GM18909 (cell line): ENCODE measurements around the gene PFDN1.
"Not testable (repeated sequence)": the region's sequence is repeated elsewhere in the genome, so short reads cannot be mapped to it uniquely, and the experiment has no call there.

ENCODE experiments used
- ATAC-seq: cut with Tn5 transposase; IDR thresholded peaks from one replicate; pipeline ENCODE4 v1.9.1; 2021; ENCODE audit warnings: mild to moderate bottlenecking; ENCODE audit not compliant: unreplicated experiment, poor library complexity

PFDN1 gene

GRCh38 chr5:140302786-140303639 is at the start of gene PFDN1:
PFDN1 (minus strand) TSS chr5:140303101; CDS start chr5:140303073, 28 bp downstream.
- peak; percentile 94 for ATAC-seq

GRCh38 chr5:140351609-140352334 is 48.9 kb upstream of the PFDN1 start:
- peak; percentile 56 for ATAC-seq

GRCh38 chr5:140349244-140349643 is 46.3 kb upstream of the PFDN1 start:
- ATAC-seq = no peak

GRCh38 chr5:140348104-140348503 is 45.2 kb upstream of the PFDN1 start:
- ATAC-seq = no peak

- no peak for ATAC-seq
Measured at GRCh38 chr5:140347360-140347759, 44.5 kb upstream of the PFDN1 start.

- peak; percentile 76 for ATAC-seq
Measured at GRCh38 chr5:140346348-140347221, 43.7 kb upstream of the PFDN1 start, which contains the start of gene HBEGF. HBEGF (minus strand) TSS chr5:140346603; CDS start chr5:140346328, 275 bp downstream.

GRCh38 chr5:140345919-140346347 is 43.0 kb upstream of the PFDN1 start:
- ATAC-seq = peak; percentile 20

- ATAC-seq = no peak
Measured at GRCh38 chr5:140344683-140345423, 42.0 kb upstream of the PFDN1 start.

GRCh38 chr5:140343849-140344248 is 40.9 kb upstream of the PFDN1 start:
- not testable (repeated sequence) for ATAC-seq

- no peak for ATAC-seq
Measured at GRCh38 chr5:140342896-140343295, 40.0 kb upstream of the PFDN1 start.

GRCh38 chr5:140342287-140342686 is 39.4 kb upstream of the PFDN1 start:
- ATAC-seq = no peak

- ATAC-seq = no peak
Measured at GRCh38 chr5:140341591-140341990, 38.7 kb upstream of the PFDN1 start.

- no peak for ATAC-seq
Measured at GRCh38 chr5:140340605-140341121, 37.8 kb upstream of the PFDN1 start.

- ATAC-seq = no peak
Measured at GRCh38 chr5:140339636-140340035, 36.7 kb upstream of the PFDN1 start.

GRCh38 chr5:140338908-140339307 is 36.0 kb upstream of the PFDN1 start:
- no peak for ATAC-seq

- no peak for ATAC-seq
Measured at GRCh38 chr5:140338336-140338735, 35.4 kb upstream of the PFDN1 start.

- no peak for ATAC-seq
Measured at GRCh38 chr5:140337880-140338279, 35.0 kb upstream of the PFDN1 start.

GRCh38 chr5:140336388-140336787 is 33.5 kb upstream of the PFDN1 start:
- ATAC-seq = no peak

GRCh38 chr5:140331638-140332037 is 28.7 kb upstream of the PFDN1 start:
- no peak for ATAC-seq
